ENCODE data around the gene LRRC8C.
A peak's percentile ranks its signal among the peaks of the same experiment; 100 is the strongest.

Gene LRRC8C

DNA sequence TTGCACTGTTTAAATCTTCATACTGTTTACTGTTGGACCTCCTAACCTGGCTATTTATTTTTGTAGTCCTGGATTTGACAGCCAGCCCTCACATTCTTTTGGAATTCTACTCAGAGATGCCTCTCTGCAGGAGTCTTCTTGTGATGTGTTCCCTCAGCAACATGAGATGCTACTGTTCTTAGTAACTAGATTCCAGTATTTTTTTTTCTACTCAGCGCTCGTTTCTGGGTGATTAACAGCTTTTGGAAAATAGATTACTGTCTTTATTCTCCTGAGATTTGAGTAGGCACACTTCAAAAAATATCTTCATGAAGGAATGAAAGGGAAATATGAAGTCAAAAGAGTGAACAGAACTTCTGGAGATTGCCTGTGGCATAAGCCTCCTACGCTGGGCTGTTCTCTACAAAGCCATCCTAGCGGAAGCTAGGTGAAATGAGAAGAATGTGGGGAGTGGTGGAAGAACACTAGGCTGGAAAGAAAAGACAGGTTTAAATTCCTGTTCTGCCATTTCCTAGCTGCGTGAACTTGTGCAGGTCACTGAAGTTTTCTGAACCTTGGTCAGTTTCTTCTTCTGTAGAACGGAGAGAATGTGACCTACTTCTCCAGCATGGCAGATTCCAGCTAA is 75.9 kb downstream of the LRRC8C start:
- DNase-seq = no peak

DNA sequence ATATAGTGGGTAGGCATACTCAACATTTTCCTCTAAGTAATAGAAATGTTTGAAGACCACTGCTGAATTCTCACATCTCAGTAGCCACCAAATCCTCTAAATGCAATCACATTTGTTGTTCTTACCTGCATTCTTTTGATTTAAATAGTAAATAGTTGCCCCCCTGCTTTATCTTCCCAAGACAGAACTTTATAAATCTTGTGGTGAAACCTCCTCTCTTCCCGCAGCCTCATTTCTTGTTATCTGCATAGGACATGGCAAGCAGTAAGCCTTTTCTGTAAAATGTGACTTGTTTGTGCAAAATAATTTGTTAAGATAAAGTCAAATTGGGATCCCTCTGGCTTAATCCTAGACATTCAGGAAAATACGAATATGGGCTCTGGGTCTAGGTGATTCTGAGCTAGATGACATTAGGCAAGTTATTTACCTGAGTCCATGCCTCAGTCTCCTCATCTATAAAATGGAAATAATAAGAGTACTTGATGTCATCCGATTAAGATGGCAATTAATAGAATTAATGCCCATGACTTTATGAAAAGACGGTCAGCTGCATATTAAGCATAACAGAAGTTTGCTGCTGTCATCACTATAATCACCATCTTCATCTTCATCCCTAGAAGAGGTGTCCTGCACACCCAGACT is 77.7 kb downstream of the LRRC8C start:
- DNase-seq = no peak

DNA sequence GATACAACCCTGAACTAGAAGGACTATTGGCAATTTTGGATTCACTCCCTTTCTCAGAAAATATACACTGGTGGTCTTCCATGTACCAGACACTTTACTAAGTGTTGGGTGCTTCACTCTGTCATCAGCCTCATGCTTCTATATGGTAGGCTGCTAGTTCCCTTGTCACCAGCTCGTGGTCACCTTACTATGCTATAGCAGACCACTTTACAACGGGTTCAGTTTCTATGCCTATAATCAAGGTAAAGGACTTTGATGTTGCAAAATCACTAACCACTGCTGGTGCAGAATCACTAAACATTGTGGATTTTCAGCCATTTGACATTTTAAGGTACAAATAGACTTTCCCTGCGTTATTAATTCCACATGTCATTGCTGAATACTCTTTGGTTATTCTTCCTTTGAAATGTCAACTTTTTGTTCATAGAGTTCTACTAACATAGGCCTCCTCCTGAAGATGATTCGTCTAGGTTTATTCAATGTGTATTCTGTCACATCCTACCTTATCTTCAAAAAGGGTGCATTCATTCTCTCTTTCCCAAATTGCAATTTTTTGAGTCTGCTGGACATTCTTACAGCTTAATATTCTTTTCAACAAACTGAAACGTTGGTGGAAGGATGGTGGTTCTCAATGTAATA is 78.3 kb downstream of the LRRC8C start:
- no peak for DNase-seq

DNA sequence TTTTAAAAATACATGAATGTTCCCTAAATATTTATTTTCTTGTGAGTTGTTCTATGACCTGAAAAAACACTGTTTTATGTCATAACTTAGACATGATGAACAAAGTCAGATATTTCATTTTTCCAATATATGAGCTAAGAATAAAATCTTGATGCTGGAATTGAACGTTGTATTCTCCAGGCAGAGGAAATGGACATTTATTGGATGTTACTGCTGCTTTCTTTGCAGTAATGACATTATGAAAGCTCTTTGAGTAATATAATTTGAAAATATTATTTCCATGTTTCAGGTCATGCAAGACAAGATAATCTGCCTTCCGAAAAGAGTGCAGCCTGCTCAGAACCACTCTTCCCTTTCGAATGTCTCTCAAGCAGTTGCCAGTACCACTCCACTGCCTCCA is 79.5 kb downstream of the LRRC8C start:
- DNase-seq = no peak

DNA sequence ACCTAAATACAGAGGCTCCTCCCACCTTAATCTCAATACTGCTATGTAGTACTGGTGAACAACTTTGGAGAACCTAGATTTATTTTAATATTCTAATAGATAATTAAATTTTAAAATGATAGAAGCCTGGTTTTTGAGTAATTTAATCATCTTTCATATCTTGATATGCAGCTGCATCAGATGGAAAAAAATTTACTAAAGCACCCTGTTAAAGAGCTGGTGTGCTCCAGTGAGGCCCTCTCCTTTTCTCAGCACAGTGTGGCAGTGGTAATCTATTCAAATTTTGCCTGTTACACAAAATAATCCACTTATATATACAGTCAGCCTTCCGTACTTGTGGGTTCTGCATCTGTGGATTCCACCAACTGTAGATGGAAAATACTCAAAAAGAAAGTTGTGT is 82.8 kb downstream of the LRRC8C start:
- DNase-seq = no peak

DNA sequence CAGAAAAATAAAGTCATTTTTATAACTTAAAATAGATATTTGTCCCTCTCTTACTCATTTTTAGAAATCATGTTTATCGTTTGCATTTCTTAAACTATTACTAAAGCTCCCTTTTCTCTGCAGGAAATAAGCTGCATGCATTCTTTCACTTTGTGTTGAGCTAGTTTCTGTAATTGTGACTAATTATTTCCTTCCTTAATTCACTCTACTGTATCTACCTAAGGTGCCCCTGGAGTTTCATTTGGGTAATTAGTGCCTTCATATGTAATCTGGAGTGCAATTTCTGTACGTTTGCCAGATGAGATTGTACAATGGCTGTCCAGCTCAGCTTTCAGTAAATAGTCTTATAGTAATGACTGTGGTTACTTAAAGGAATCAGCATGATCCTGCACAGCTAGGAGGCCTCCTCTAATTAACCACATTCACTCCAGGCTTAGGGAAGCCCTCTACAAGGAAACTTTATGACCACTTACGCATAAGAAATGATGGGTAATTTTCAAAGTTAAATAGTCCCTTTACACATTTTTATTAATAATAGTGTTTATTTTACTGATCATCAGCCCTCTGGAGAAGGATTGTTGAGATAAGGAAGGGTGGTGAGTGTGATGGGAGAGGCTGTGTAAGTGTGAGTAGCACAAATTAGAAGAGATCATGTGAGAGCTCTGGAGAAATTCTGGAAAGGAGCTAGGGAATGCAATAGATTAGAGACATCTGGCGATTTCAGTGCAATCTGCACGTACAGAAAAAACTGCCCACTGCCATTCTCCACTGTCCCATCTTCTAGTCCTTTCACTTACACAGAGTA is 86.8 kb downstream of the LRRC8C start:
- peak in 1 of 2 donors; percentile 50 for DNase-seq

DNA sequence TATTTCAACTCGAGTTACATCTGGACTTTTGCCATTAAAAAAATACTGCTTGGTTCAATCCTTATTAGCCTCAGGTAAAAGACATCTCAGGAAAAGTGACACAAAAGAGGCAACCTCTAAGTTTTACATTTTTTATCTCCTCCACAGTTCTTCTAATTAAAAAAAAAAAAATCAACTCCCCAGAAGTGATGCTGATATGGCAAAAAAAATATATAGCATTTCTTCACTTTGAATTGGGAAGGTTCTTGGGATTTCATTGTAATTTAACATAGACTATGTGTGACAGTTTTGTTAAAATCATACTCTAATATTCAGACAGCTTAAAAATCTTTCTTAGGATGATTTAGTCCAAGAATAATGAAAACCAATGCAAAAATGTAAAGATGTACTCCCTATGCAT is 87.9 kb downstream of the LRRC8C start:
- no peak for DNase-seq

DNA sequence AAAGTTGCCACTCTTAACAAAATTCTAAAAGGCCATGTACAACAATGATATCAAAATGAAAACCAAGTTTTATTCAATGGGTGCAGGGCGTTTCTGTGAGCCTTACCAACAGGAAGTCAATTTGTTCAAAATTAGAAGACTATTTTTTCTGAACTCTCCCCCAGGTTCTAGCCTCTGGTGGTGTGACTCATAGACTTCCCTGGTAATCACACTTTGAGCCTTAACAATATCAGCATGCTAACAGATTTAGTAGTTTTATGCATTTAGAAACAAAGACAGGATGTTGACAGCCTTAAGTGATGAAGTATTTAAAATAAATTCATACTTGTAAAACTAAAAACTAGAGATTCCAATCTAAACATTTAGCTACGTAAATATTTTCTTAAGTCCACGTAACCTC is 88.4 kb downstream of the LRRC8C start:
- peak in 1 of 2 donors; percentile 58 for DNase-seq

DNA sequence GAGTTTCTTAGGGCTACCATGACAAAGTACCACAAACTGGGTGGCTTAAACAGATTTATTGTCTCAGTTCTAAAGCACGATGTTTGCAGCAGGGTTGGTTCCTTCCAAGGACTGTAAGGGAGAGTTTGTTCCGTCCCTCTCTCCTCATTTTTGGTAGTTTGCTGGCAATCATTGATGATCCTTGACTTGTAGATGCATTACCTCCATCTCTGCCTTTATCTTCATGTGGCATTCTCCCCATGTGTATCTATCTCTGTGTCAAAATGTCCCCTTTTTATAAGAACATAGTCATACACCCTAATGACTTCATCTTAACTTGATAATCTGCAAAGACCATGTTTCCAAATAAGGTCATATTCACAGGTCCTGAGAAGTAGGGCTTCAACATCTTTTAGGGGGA is 90.2 kb downstream of the LRRC8C start:
- DNase-seq = no peak

DNA sequence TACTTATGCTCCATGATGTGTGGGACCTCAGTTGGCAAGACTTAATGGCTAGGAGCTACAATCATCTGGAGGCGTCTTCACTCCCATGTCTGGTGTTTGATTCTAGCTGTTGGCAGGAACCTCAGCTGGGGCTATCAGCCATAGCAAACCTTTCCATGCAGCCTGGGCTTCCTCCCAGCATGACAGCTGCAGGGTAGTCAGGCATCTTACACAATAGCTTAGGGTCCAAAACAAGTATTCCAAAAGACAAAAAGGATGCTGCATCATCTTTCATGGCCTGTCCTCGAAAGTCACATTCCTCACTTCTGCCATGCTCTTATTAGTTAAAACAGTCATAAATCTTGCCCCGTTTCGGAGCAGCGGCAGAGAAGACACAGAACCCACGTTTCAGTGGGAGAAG is 90.9 kb downstream of the LRRC8C start:
- no peak for DNase-seq

DNA sequence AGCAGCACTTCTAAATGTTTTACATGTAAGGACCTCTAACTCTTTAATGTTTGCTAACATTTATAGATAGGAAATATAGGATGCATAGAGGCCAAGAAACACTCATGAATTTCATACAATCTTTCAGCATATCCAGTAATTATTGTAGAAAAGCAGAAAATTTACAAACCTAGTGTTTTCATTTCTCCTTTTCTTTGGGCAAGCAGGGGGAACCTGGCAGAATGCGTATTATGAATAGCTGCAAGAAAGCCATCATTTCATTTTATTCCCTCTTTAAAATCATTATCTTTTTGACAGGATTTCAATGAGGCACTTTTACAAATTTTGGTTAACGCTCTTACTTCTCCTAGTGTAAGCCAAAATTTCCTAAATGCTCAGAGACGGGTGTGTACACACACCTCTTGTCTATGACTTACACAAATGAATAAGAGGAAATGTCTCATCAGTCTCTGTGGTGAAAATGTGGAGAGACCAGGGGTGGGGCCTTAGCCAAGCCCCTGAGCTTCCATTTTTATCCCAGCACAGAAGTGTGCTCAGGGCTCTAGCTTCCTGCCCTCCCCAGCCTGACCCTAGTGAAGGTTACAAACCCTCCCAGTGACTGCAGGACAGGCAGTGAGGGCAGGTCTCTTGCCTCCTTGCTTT is 91.6 kb downstream of the LRRC8C start:
- peak; percentile 10 to 61 for DNase-seq

DNA sequence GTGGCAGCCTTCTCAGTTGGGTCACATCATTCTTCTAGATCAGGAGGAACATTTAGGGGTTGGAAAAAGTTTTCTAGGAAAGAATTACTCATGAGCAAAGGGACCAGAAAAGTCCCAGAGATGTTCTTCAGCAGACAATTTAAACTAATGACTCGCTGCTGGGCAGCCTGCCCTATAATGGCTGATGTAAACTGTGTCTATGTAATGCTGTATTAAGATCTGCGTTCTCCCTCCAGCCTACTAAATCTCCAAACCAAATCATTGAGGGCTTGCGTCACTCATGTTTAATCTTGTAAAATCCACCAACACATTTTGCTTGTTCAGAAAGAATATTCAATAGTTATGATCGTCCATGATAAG is 92.1 kb downstream of the LRRC8C start:
- no peak for DNase-seq

DNA sequence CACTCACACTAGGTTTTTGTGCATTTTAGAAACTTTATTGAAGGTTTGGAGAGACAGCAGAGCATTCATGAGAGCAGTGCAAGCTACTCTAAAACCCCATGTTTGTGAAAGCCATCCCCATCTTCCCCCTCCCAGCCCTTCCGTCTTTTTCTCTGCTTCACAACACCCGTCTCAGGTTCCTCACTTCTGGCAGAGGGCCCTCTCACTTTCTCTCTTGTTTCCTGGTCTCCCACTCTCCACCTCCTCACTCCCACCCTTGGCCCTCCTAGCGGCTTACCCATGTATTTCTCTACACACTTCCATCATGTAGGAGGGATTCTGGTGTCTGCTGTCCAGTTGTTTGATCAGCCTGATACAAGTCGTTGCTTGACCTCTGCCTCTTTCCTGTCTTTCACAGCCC is 92.7 kb downstream of the LRRC8C start:
- DNase-seq = no peak

DNA sequence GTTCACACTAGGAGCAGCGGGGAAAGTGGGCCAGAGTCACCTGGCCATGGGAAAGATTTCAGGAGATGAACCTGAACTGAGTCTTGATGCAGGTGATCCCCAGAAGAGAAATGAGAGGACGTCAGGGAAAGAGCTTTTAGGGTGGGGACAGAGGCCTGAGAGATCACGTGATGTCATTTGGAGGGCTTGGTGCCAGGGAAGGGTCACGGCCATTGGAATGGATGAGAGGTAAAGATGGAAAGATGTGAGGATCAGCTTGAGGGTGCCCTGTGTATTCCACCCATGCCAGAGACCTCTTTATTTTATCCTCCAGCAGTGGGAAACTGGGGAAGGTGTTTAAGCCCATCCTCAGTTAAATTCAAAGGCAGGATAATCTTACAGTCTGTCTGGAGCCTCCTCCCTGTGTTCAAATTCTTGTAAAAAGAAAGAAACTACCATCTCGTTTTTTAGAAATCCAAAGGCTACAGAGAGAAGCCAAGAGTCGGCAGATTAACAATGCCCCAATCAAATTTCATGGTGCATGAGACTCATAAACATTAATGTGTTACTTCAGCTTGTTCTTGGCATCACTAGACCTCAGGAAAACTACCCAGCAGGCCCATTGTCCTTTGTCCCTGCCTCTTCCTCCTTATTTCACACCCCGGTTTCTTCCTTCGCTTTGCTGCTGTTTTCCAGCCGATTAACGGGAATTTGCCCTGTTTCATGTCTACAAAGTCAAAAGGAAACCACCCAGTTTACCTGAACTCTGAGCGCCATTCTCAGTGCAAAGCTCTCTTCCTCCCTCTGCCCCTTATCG is 94.8 kb downstream of the LRRC8C start:
- DNase-seq = no peak

DNA sequence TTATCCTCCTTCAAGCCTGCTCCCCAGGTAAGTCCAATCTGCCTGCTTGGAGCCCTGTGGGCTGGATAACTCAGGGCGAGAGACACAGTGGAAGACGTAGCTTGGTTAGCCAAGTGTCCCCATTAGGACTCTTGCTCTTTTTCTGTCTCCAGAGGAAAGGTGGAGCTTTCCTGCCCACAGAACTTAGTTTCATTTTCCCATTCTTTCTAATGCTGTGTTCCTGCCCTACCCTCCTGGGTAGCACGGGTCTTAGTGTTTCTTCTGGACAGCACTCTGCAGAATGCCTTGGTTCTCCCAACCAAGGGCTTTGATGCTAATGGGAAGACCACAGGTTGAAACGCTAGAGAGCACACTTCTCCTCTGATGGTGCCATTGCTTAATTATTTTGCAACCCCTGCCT is 95.5 kb downstream of the LRRC8C start:
- no peak for DNase-seq

DNA sequence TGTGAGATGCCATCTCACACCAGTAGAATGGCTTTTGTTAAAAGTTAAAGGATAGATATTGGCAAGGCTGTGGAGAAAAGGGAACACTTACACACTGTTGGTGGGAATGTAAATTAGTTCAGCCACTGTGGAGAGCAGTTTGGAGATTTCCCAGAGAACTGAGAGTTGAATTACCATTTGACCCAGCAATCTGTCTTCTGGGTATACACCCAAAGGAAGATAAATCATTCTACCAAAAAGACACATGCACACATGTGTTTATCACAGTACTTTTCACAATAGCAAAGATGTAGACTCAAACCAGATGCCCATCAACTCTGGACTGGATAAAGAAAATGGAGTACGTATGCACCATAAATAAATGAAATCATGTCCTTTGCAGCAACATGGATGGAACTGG is 99.3 kb downstream of the LRRC8C start:
- DNase-seq = no peak

DNA sequence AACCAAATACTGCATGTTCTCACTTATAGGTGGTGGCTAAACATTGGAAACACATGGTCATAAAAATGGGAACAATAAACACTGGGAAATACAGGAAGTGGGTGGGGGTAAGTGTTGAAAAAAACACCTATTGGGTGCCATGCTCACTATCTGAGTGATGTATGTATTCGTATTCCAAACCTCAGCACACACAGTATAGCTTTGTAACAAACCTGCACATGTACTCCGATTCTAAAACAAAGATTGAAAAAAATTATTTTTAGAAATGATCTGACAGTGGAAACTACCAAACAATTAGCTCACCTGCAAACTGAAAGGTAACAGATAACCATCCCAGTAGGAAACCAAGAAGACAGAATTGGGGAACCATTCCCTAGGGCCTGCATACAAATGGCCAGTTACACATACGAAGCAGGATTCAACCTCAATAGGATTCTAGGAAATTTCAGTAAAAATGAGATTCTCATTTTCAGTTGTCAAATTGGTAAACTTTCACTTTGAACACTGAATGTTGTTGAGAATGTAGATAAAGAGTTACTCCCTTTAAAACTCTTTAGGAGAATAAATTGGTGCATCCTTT is 99.8 kb downstream of the LRRC8C start:
- DNase-seq = no peak

DNA sequence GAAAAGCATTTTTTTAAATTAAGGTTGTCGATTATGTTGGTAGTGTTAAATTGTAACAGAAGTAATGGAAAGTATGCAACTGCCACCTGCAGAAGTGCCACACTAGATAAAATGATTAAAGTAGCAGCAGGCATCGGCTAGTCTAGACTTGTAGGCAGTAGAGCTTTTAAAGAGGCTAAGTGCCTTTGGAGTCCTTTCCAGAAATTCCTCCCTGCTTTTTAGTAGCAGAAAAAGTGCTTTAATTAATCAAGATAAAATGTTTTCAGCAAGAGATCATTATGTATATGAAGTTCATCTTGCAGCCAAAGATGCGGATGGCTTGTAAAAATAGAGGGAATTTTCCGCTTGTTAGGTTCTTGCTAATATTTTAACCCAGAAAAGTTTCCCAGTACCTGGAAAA is 100.8 kb downstream of the LRRC8C start:
- no peak for DNase-seq

DNA sequence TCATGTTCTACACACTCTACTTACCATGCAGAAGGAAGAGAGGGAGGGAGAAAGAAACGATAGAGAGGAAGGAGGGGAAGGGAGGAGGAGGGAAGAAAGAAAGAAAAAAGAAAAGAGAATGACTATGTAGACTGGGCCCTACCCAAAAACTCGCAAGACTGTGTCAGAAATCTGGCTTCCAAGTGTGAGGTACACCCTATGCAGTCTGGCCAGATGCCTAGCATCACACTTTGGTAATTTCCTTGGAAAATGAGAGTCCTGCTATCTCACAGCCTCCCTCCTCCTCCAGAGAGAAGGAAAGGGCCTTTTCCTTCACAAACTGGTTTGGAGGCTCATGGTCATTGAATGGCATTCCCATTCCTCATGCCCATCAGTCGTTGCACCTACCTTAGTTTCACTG is 101.5 kb downstream of the LRRC8C start:
- no peak for DNase-seq

DNA sequence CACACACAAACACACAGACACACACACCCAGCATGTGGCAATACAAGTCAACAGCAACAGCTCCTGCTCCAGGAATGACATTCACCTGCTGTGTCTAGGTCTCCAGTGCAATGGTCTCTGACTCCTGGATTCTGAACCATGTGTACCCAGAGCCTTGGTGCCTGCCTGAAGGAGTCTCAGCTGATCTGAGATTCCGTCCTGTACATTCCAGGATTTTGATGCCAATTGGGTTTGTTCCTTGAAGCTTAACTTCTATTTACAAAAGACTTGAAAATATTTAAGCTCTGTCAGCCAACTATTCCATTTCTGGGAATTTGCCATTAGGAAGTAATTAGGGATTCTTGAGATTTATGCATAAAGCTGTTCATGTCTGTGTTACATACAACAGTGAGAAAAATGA is 102.6 kb downstream of the LRRC8C start:
- DNase-seq = no peak

DNA sequence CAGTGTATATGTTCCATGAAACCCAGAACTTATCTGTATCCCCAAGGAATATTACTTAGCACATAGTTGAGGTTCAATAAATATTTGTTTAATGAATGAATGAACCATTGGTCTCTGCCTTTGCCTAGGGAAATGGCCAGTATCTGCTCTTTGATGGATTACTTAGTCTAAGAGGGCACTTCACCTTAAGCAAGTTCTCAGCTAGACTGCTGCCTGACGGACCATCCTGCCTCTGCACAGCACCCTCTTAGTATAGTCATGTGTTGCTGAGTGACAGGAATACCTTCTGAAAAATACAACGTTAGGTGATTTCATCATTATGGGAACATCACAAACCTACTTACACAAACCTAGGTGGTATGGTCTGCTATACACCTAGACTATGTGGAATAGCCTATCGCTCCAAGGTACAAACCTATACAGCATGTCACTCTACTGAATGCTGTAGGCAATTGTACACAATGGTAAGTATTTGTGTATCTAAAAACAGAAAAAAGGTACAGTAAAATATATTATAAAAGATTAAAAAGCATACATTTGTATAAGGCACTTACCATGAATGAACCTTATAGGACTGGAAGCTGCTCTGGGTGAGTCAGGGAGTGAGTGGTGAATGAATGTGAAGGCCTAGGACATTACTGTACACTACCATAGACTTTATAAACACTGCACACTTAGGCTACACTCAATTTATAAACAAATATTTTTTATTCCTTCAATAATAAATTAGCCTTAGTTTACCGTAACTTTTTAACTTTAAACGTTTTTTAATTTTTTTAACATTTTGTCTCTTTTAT is 104.2 kb downstream of the LRRC8C start:
- no peak for DNase-seq

Measured in CD4-positive, alpha-beta T cell treated with Interleukin-1 beta for 1 hour (primary cell).